ENCODE data around the gene BRD1.

DNA sequence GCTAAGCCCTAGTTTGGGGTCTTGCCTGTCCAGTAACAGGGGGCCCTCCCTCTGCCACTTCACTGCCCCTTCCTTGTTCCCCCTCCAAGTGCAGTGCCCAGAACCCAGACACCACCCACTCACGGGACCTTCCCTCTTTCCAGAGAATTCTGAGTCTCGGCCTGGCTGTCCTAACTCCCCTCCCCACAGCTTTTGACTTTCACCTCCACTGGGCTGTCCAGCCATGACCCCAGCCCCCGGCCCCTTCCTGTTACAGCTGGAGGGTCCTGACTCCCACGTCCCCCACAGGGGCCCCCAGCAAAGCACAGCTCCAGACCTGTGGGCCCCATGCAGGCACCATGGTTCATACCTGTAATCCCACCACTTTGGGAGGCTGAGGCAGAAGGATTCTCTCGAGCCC lies 71.5 kb downstream of the BRD1 start:
- TF ChIP-seq CEBPB (IDR thresholded peaks at IDR 0.05; ENCODE audit: low read depth) = no peak
- TF ChIP-seq CTCF (IDR thresholded peaks at IDR 0.05 in 2 of 3, conservative IDR thresholded peaks at IDR 0.05 in 1 of 3; ENCODE audit: borderline replicate concordance in 1 of 3, insufficient read depth in 1 of 3, low read depth in 2 of 3, low read length in 2 of 3) = no peak
- no peak for TF ChIP-seq ZFX (IDR thresholded peaks at IDR 0.05)
- no peak for TF ChIP-seq REST (IDR thresholded peaks at IDR 0.05; ENCODE audit: low read depth)
- TF ChIP-seq POLR2A (IDR thresholded peaks at IDR 0.05; ENCODE audit: borderline replicate concordance, extremely low read depth, insufficient read depth, insufficient read length) = no peak
- no peak for TF ChIP-seq EGR1 (IDR thresholded peaks at IDR 0.05; ENCODE audit: low read depth)
- no peak for TF ChIP-seq ELF1 (IDR thresholded peaks at IDR 0.05; ENCODE audit: borderline replicate concordance, low read depth)
- no peak for TF ChIP-seq POLR2AphosphoS5 (IDR thresholded peaks at IDR 0.05; ENCODE audit: low read depth, low read length)
- TF ChIP-seq EZH2 (IDR thresholded peaks at IDR 0.05) = no peak
- TF ChIP-seq JUND (IDR thresholded peaks at IDR 0.05) = no peak
- TF ChIP-seq SP1 (IDR thresholded peaks at IDR 0.05; ENCODE audit: low read depth) = no peak
- TF ChIP-seq, protein P1, sequence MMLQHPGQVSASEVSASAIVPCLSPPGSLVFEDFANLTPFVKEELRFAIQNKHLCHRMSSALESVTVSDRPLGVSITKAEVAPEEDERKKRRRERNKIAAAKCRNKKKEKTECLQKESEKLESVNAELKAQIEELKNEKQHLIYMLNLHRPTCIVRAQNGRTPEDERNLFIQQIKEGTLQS (IDR thresholded peaks at IDR 0.05) = no peak
- no peak for TF ChIP-seq ZNF274 (IDR thresholded peaks at IDR 0.05; ENCODE audit: low read depth, low read length)
